Measurements from ENCODE around the gene ASB8.

The ASB8 gene, protein sequence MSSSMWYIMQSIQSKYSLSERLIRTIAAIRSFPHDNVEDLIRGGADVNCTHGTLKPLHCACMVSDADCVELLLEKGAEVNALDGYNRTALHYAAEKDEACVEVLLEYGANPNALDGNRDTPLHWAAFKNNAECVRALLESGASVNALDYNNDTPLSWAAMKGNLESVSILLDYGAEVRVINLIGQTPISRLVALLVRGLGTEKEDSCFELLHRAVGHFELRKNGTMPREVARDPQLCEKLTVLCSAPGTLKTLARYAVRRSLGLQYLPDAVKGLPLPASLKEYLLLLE

DNA sequence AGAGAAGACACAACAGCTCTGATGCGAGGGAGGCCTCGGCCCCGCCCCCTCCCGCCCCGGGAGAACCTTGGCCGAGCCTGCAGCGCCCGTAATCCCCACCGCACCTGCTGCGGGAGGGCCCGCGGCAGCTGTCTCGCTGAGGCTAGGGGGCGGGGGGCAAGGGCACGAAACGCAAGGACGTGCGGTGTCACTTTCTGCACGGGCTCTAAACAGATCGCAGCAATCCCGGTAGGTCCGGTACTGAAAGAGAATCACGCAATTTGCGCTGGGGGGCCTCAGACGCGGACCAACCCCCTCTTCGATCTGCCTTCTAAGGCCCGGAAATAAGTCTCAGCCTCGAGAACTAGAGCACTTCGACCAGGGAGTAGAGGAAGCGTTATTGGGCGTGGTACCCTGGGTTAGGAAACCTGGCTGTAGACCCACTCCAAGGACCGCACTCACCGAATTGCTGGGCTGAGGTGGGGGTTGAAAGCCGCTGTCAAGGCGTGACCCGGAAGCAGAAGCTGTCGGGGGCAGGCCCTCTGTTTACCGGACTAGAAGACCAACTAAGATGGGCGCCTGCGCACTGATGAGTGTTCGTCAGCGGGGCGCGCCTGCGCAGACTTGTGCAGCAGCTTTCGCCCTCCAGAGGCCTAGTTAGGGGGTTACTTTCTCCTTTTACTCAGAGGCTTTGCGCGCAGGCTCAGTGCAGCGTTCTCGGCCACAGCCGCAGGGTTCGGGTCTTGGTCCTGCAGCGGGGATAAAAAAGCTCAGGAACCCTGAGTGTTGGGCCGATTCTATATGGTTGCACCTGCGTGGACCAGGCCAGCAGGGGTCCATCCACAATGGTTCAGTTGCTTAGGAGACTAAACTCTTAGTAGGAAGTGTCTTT, at the start of gene ASB8:
Gene ASB8, minus strand, starts transcription at position 498 of the 871 bp plus-strand sequence. CDS start 4,019 bp downstream, outside the sequence.
- peak; percentile 99 for DNase-seq (ENCODE audit: low spot score)

DNA sequence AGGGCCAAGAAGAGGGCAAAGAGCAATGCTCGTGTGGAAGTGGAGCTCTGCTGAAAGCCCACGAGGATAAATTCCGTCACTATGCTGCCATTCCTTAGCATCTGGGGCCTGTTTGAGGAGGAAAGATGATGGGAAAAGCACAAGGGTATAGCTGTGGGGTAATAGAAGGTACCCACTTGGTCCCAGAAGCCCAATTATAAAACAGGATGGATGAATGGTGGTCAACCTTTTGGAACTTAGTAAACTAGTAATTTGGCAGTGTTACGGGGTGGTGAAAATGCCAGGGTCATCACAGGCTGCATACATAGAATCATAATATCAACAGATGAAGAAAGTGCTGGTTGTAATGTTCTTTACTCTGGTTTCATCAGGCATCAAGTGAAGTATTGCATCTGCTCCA, 45.9 kb upstream of the ASB8 start, which contains the start of gene OR10AD1:
Gene OR10AD1, minus strand, starts transcription at position 101 of the 400 bp plus-strand sequence. Its CDS starts 0 bp downstream, at position 101.
- no peak for DNase-seq (ENCODE audit: low spot score)

DNA sequence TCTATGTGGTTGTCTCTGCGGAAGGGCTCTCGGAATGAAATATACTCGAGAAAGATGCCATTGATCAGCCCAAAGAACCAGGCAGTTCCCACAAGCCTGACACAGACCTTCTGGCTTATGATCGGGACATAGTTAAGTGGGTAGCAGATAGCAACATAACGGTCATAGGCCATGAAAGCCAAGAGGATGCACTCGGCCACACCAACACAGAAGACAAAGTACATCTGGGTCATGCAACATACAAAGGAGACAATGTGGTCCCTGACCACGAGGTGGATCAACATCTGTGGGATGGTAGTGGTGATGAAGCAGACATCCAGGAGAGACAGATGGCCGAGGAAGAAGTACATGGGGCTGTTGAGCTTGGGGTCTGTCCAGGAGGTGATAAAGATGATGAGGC, 45.5 kb upstream of the ASB8 start:
- no peak for DNase-seq (ENCODE audit: low spot score)

DNA sequence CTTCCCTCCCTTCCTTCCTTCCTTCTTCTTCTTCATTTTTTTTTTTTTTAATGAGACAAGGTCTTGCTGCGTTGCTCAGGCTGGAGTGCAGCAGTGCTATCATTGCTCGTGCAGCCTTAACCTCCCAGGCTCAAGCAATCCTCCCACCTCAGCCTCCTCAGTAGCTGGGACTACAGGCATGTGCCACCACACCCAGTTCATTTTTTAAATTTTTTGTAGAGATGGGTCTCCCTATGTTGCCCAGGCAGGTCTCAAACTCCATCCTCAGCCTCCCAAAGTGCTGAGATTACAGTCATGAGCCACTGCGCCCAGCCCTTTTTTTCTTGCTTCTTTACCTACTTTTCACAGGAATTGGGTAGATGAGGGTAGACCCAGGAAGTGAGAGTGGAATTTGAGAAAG, 44.2 kb upstream of the ASB8 start:
- no peak for DNase-seq (ENCODE audit: low spot score)

DNA sequence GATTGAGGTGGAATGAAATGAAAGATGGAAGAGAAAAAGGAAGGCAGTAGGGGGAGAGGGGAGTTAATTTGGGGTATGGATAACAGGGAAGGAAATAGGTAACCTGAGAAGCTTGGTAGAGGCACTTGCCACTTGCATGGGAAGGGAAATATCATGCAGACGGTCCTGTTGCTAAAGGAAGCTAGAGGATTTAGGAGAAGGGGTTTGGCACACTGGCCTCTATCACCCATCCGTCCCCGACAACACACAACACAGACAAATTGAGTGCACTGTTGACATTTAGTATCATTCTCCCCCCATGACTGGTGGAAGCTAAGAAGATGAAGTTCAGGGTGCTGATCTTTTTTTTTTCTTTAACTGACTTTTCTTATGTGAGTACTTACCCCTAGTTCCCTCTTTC, 43.8 kb upstream of the ASB8 start:
- DNase-seq (ENCODE audit: low spot score) = no peak

DNA sequence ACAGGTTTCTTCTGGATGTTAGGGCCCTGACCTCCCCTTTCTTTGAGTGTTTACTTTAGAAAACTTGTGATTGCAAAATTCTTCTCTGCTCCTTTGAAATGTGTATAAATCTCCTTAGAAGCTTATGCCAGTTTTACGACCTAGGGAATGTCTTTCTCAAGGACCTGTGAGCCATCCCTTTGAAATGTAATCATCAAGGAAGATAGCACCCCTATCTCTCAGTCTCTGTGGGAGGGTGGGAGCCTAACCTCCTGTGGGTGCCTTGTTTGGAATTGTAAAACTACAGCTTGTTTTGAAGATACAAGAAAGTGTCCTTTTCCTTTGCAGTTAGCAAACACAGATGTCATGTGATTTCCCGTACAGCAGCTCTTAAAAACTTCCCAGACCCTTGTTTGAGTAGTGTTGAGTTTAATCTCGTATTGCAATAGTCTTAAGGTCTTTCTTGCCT, 42.5 kb upstream of the ASB8 start:
- no peak for DNase-seq (ENCODE audit: low spot score)

DNA sequence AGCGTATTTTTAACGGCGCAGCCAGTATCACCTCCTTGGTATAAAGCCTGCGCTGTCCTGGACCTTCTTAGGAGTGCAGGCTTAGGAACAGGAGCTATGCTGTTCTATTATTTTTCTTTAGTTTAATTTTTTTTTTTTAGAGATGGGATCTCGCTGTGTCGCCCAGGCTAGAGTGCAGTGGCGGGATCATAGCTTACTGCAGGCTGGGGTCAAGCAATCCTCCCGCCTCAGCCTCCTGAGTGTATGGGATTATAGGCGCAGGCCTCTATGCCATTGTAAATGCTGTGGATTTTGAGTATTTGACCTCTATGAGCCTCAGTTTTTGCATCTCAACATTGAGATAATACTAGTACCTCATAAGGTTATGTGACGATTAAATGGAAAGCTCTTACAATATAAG, 41.7 kb upstream of the ASB8 start:
- DNase-seq (ENCODE audit: low spot score) = no peak

DNA sequence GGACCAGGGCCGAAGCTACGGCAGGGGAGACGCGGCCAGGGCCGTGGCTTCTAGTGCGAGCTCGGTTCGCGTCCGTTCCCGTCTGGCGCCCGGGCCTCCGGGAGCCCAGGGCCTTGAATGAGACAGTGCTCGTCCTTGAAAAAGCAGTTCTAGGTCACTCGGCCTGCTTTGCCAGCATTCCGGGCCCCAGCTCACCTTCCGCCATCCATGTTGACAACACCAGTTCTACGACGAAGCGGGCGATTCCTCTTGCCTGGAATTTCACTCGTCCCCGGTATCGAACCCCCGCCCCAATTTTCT, 41.3 kb upstream of the ASB8 start:
- DNase-seq (ENCODE audit: low spot score) = peak; percentile 61

DNA sequence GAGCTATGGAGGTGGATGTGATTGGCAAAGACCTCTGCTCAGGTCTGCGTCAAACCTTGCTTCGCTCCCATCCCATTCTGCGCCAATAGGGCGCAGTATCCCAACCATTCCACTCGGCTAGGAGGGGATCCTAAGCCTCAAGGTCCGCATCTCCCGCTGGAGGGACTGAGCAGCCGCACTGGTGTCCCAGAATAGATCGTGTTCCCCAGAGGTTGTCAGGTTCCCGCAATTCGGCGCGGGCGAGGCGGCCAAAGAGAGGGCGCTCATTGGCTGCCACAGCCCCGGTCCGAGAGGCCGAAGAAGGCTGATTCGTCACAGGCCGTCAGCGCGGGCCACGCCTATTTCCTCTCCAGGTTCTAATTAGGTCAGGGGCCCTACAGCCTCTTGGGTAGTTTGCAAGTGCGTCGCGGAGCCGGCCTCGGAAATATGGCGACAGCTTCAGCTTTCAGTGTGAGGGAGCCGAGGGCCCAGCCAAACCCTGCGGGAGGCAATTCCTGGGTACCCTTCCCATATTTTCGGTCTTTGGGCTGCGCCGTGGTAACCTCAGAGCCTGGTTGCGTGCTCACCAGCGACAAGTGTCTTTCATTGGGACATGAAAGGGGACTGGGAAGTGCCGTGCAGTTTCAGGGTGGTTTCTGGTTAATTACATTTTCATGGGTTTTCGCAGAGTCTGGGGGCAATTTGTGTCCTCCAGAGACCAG, 40.8 kb upstream of the ASB8 start:
- DNase-seq (ENCODE audit: low spot score) = peak; percentile 96

DNA sequence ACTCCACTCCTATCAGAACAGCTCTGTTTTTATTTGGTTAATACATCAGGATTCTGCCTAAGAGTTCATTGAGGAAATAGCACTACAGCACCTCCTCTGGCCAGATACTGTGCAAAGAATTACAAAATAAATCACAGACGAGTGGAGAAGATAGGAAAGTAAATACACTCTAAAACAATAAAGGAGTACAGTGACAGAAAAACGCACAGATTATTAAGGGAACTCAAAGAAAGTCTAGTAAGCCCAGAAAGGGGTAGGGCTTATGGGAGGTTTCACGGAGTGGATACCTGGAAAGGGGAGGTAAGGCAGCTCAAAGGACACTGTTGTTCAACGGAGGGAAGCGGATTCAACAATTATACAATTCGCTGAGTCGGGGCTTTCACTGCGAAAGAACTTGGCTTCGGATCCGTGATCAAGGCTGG, 40.2 kb upstream of the ASB8 start:
- peak; percentile 46 for DNase-seq (ENCODE audit: low spot score)

DNA sequence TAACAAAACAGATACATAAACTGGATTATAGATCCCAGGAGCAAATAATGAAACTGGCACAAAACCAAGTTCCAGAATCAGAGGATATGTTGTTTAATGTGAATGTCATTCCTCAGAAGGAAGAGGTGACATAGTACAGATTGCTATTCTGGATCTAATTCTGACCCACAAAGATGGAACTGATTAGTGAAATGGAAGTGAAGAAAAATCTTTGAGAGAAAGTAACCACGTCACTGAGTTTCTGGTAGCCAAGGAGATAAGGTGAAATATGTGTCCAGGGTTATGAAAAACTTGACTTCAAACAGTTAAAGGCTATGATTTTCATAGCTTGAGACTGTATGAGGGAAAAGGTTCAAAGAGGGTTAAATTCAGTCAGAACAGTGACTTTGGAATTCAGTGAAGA, 37.5 kb upstream of the ASB8 start:
- no peak for DNase-seq (ENCODE audit: low spot score)

DNA sequence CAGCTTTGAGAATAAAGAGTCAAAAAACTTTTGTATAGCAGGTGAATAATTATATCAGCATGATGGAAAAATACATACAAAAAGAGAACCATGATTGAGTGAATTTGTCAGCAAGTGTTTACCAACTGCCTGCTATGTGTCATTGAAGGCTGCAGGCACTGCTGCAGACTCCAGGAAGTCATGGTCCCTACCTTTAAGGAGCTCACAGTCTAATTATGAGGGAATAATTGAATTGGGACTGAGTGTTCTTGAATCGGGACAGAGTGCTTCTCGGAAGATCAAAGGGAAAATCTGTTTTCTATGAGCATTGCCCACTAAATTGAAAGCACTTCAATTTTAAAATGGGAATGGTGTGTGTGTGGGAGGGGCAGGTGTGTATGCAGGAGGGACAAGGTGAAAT, 36.3 kb upstream of the ASB8 start:
- DNase-seq (ENCODE audit: low spot score) = no peak

DNA sequence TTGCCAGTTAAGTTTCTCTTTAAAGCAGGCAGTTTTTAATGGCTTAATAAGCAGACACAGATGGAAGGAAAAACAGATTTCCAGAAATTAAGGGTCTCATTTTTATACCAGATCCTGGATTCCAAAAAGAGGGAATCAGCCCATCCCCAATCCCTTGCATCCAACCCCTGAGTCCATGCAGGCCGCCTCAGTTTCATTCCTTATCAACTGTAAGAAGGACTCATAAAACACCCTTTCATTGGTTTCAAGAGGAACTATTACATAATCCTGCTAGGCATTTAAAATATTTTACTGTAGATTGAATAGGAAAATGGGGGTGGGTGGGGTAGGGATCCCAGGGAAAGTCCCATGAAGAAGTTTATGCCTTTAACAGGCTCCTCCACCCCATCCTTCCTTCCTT, 35.5 kb upstream of the ASB8 start:
- no peak for DNase-seq (ENCODE audit: low spot score)

DNA sequence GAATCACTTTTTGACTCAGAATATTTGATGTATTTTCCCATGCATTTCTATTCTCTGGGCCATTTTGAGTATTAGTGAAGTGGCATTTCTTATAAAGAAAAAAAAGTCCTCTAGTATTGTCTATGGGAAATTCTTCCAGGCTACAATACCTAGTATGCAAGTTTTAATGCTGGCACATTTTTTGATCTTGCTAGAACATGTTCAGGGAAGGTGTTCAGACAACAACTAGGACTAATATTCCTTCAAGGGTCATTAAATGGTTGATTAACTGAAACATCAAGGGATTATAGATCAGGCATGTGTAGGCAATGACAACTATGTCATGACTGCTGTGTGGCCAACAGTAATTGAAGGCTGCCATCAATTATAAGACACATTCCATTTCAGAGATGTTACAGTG, 33.8 kb upstream of the ASB8 start:
- DNase-seq (ENCODE audit: low spot score) = no peak

DNA sequence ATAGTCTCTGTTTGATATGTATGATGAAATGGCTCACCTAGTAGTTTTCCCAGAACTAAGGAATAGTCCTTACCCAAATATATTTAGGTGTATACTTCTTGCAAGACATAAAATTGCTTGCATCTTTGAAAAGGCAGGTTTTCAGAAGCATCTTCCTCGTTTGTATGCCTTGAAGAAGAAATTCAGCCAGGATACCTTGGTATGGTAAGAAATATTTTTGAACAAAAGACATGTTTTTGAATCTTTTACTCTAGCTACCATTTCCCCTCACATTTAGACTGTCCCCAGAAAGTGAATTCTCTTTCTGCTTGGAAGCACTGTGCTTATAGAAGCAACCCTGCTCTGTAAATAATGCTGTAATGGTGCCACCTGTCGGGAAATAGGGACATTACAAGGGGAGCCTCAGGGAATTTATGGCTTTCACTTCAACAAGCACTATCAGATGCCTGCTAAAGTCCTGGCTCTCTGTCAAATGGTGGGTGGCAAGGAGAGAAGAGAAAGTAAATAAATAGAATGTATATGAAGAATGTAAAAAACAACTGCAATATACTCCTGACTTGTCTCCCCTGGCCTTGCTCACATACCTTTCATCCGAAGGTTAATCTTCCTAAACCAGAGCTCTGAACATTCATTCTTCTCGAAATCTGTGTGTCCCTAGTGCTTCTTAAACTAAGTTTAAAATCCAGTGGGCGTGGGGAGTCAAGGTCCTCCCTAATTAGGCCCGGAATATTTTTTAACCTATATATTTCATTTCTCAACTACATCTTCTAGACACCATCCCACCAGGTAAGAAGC, 32.2 kb upstream of the ASB8 start:
- peak; percentile 70 for DNase-seq (ENCODE audit: low spot score)

DNA sequence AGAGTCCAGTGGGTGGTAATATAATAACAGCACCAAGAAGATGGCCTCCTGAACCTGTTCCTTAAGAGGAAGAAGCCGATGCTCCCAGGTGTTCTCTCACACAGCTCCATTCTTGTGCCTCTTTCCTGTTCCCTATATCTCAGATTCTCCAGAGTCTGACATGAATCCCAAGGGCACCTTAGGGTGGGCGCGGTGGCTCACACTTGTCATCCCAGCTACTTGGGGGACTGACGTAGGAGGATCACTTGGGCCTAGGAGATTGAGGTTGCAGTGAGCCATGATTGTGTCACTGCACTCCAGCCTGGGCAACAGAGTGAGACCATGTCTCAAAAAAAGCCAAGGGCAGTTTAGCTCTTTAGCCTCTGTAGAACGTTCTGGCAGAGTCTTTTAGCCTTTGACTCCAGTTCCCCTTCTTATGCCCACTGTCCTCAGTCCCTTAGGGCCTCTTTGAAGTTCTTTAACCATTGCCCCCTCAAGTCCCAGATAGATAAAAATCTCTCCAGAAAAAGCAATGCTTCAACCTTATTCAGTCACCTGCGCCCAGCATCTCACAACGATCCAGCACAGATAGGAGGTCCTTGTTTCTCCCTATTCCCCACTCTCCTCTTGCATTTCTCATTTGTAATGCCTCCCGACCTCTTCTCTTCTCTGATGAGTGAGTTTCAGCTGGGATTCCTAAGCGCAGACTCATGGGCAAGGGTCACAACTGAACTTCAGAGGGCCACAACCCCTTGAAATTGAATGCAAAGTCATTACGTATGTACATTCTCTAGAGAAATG, 30.8 kb upstream of the ASB8 start:
- no peak for DNase-seq (ENCODE audit: low spot score)

DNA sequence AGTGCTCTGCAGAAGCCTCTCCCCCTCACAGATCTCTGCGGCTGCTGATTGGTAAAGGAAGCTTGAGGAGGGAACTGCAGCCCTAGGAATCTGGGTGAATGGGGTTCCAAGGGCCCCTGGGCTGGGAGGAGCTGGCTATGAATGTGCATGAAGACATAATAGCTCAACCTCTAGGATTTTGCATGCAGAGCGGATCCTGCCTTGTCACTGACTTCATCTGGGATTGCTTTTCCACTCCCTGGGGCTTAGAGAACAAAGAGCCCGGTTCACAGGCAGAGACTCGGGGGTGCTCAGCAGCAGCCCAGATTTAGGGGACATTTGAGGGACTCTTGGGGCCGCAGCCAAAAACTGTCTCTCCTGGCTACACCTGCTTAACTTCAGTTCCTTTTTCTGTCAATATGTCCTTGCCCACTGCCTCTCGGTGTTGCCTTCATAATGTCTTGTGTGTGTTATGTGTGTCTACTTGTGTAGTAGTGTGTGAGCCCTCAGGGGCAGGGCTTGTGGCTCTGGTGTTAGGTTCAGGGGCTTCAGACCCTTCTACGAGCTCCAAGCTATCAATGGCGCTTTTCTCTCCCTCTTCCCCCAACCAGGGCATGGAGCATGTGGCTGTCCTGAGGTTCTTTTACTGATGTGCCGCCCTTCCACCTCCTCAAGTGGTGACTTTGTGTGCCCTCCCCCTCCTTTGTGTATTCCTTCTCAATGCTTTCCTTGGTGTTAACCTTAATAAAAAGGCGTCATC, 28.0 kb upstream of the ASB8 start:
- no peak for DNase-seq (ENCODE audit: low spot score)

DNA sequence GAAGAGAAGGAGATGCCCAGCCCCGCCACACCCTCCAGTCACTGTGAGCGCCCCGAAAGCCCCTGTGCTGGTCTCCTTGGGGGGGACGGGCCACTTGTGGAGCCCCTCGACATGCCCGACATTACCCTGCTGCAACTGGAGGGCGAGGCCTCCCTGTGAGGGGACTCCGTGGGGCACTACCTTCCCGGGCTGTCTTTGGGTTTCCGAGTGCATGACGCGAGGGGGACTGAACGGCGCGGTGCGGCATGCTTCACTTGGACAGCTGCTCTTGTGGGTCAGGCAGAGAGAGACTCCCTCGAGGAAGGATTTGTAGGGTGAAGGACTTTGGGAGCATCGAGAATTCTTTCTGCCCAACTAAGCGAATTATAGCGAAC, 27.2 kb upstream of the ASB8 start:
- no peak for DNase-seq (ENCODE audit: low spot score)

DNA sequence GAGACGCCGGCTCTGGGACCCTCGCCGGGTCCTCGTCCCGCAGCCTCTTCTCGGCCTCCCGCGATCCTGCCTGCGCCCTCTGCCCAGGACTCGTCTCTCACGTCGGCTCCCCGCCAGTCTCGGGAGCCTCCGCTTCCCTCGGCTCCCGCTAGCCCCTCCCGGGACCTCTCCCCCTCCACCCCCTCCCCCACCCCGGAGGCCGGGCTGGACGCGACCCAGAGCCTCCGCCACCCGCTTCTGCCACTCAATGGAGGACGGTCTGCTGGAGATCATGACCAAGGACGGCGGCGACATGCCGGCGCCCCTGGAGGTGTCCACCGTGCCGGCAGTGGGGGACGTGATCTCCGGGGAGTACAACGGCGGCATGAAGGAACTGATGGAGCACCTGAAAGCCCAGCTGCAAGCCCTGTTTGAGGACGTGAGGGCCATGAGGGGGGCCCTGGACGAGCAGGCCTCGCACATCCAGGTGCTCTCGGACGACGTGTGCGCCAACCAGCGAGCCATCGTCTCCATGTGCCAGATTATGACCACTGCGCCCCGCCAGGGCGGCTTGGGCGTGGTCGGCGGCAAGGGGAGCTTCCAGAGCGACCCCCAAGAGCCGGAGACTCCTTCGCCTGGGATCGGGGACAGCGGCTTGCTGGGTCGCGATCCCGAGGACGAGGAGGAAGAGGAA, 26.7 kb upstream of the ASB8 start:
- DNase-seq (ENCODE audit: low spot score) = no peak

Measured in GM03348 (cell line).